ENCODE results near the gene FAM200A.

DNA sequence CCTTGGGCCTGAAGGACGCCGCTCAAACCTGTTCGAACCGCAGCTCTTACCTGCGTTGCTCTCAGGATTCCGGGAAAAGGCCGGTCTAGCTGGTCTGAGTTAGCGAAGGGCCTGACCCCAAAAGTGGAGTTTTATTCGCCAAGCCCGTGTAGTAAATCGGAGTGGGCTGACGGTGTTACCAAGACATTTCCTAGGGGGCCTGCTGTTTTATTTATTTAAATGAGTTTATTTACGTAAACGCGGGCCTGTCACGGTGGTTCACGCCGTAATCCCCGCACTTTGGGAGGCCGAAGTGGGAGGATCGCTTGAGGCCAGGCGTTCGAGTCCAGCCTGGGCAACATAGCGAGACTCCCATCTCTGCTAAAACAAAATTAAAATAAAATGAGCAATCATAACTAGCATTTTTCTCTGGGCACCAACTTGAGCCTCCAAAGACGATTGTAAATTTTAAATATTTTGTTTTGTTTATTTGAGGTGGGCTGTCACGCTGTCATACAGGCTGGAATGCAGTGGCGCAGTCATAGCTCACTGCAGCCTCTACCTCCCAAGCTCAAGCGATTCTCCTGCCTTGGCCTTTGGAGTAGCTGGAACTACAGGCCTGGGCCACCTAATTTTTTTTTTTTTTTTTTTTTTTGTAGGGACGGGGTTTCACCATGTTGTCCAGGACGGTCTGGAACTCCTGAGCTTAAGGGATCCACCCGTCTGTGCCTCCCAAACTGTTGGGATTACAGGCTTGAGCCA, 7.4 kb upstream of the FAM200A start:
- TF ChIP-seq, protein P1, sequence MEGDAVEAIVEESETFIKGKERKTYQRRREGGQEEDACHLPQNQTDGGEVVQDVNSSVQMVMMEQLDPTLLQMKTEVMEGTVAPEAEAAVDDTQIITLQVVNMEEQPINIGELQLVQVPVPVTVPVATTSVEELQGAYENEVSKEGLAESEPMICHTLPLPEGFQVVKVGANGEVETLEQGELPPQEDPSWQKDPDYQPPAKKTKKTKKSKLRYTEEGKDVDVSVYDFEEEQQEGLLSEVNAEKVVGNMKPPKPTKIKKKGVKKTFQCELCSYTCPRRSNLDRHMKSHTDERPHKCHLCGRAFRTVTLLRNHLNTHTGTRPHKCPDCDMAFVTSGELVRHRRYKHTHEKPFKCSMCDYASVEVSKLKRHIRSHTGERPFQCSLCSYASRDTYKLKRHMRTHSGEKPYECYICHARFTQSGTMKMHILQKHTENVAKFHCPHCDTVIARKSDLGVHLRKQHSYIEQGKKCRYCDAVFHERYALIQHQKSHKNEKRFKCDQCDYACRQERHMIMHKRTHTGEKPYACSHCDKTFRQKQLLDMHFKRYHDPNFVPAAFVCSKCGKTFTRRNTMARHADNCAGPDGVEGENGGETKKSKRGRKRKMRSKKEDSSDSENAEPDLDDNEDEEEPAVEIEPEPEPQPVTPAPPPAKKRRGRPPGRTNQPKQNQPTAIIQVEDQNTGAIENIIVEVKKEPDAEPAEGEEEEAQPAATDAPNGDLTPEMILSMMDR (IDR thresholded peaks at IDR 0.05; ENCODE audit: borderline replicate concordance, extremely low read depth, low read length, poor library complexity, severe bottlenecking) = no peak
- TF ChIP-seq EZH2 (IDR thresholded peaks at IDR 0.05; ENCODE audit: borderline replicate concordance, low read depth, low read length, severe bottlenecking) = no peak
